Measurements from ENCODE around the gene FGFBP2.
"Not testable (repeated sequence)": the region's sequence is repeated elsewhere in the genome, so short reads cannot be mapped to it uniquely, and the experiment has no call there.

Gene FGFBP2

GRCh38 chr4:15926486-15926885 is 36.5 kb downstream of the FGFBP2 start:
- DNase-seq (ENCODE audit: low read depth), result no peak
- H3K4me3 ChIP-seq (ENCODE audit: low read depth, low read length), result no peak overlapping the region
- in situ Hi-C loops (cut with HindIII; ENCODE audit: low sequenced_read_pairs), result no loop called here
- no peak for TF ChIP-seq CTCF (IDR thresholded peaks at IDR 0.05; ENCODE audit: low read depth, low read length, missing control alignments)

- no peak overlapping the region for H3K4me3 ChIP-seq (ENCODE audit: low read depth, low read length)
- in situ Hi-C loops (cut with HindIII; ENCODE audit: low sequenced_read_pairs), result no loop called here
- TF ChIP-seq CTCF (IDR thresholded peaks at IDR 0.05; ENCODE audit: low read depth, low read length, missing control alignments), result no peak
- DNase-seq (ENCODE audit: low read depth), result no peak
Observed at GRCh38 chr4:15925830-15926229, 37.1 kb downstream of the FGFBP2 start.

- DNase-seq (ENCODE audit: low read depth), result no peak
- no peak for TF ChIP-seq CTCF (IDR thresholded peaks at IDR 0.05; ENCODE audit: low read depth, low read length, missing control alignments)
- H3K4me3 ChIP-seq (ENCODE audit: low read depth, low read length), result no peak overlapping the region
- in situ Hi-C loops (cut with HindIII; ENCODE audit: low sequenced_read_pairs), result no loop called here
Observed at GRCh38 chr4:15921592-15921932, 41.4 kb downstream of the FGFBP2 start.

- no peak overlapping the region for H3K4me3 ChIP-seq (ENCODE audit: low read depth, low read length)
- in situ Hi-C loops (cut with HindIII; ENCODE audit: low sequenced_read_pairs), result no loop called here
- TF ChIP-seq CTCF (IDR thresholded peaks at IDR 0.05; ENCODE audit: low read depth, low read length, missing control alignments), result no peak
- DNase-seq (ENCODE audit: low read depth), result peak; percentile 96
Observed at GRCh38 chr4:15920723-15921591, 42.0 kb downstream of the FGFBP2 start.

- in situ Hi-C loops (cut with HindIII; ENCODE audit: low sequenced_read_pairs), result no loop called here
- no peak for DNase-seq (ENCODE audit: low read depth)
- TF ChIP-seq CTCF (IDR thresholded peaks at IDR 0.05; ENCODE audit: low read depth, low read length, missing control alignments), result no peak
- H3K4me3 ChIP-seq (ENCODE audit: low read depth, low read length), result no peak overlapping the region
Observed at GRCh38 chr4:15918484-15919129, 44.4 kb downstream of the FGFBP2 start.

GRCh38 chr4:15917297-15917696 is 45.7 kb downstream of the FGFBP2 start:
- TF ChIP-seq CTCF (IDR thresholded peaks at IDR 0.05; ENCODE audit: low read depth, low read length, missing control alignments), result no peak
- in situ Hi-C loops (cut with HindIII; ENCODE audit: low sequenced_read_pairs), result no loop called here
- no peak overlapping the region for H3K4me3 ChIP-seq (ENCODE audit: low read depth, low read length)
- DNase-seq (ENCODE audit: low read depth), result no peak

- DNase-seq (ENCODE audit: low read depth); in situ Hi-C loops (cut with HindIII; ENCODE audit: low sequenced_read_pairs); H3K4me3 ChIP-seq (ENCODE audit: low read depth, low read length): not testable (repeated sequence)
Observed at GRCh38 chr4:15916358-15916757, 46.6 kb downstream of the FGFBP2 start.

Measured in astrocyte of the cerebellum (primary cell).